H9 (cell line): ENCODE measurements around the gene TAF15. TPM values are rescaled to one million over a fixed set of nuclear protein-coding genes. Genes with fewer than 3 reads are reported as not detected.

Source experiments
- DNase-seq: peaks from one replicate; pipeline ENCODE4 v3.0.0-alpha.2; 2017
- H2AFZ ChIP-seq: one replicate; pipeline ENCODE4 v1.6.1; 2013; ENCODE audit warnings: mild to moderate bottlenecking, low read length, control low read depth, moderate library complexity
- H2AK5ac ChIP-seq: 2 replicates; pipeline ENCODE4 v1.6.1; 2013; ENCODE audit warnings: low read length, control low read depth, mixed read lengths; ENCODE audit not compliant: insufficient read length
- H2BK120ac ChIP-seq: one replicate; pipeline ENCODE4 v1.6.1; 2013; ENCODE audit warnings: low read depth, mild to moderate bottlenecking, low read length, control low read depth, inconsistent platforms; ENCODE audit not compliant: poor library complexity, severe bottlenecking
- H2BK12ac ChIP-seq: 2 replicates; pipeline ENCODE4 v1.6.1; 2013; ENCODE audit warnings: low read length, control low read depth, mixed read lengths, low read depth; ENCODE audit not compliant: insufficient read length
- H2BK15ac ChIP-seq: 2 replicates; pipeline ENCODE4 v1.6.1; 2013; ENCODE audit warnings: low read depth, low read length, control low read depth
- H2BK20ac ChIP-seq: one replicate; pipeline ENCODE4 v1.6.1; 2013; ENCODE audit warnings: low read depth, mild to moderate bottlenecking, low read length, control low read depth, inconsistent platforms; ENCODE audit not compliant: poor library complexity, severe bottlenecking
- H2BK5ac ChIP-seq: 2 replicates; pipeline ENCODE4 v1.6.1; 2013; ENCODE audit warnings: low read length, control low read depth, mixed read lengths; ENCODE audit not compliant: insufficient read length
- H3K14ac ChIP-seq: 2 replicates; pipeline ENCODE4 v1.6.1; 2013; ENCODE audit warnings: low read length, control low read depth; ENCODE audit not compliant: insufficient read depth
- H3K18ac ChIP-seq: 2 replicates; pipeline ENCODE4 v1.6.1; 2013; ENCODE audit warnings: low read depth, mild to moderate bottlenecking, mixed read lengths, low read length, control low read depth; ENCODE audit not compliant: insufficient read length
- H3K23ac ChIP-seq: 2 replicates; pipeline ENCODE4 v1.6.1; 2013; ENCODE audit warnings: low read length, control low read depth, mixed read lengths, low read depth; ENCODE audit not compliant: insufficient read length
- H3K23me2 ChIP-seq: 2 replicates; pipeline ENCODE4 v1.6.1; 2013; ENCODE audit warnings: low read depth, mild to moderate bottlenecking, mixed read lengths, low read length, control low read depth; ENCODE audit not compliant: insufficient read length, poor library complexity, severe bottlenecking
- H3K27ac ChIP-seq: 2 replicates; pipeline ENCODE4 v1.5.1; 2013; ENCODE audit warnings: low read length, control low read depth, mixed read lengths, low read depth; ENCODE audit not compliant: insufficient read length
- H3K27me3 ChIP-seq: 2 replicates; pipeline ENCODE4 v1.6.1; 2013; ENCODE audit warnings: low read length, control low read depth, inconsistent platforms; ENCODE audit not compliant: insufficient read depth
- H3K4ac ChIP-seq: 2 replicates; pipeline ENCODE4 v1.6.1; 2013; ENCODE audit warnings: low read depth, mild to moderate bottlenecking, control low read depth, inconsistent platforms, low read length, moderate library complexity
- H3K4me1 ChIP-seq: 2 replicates; pipeline ENCODE4 v1.6.1; 2013; ENCODE audit warnings: low read length, control low read depth, inconsistent platforms; ENCODE audit not compliant: insufficient read depth
- H3K4me2 ChIP-seq: 2 replicates; pipeline ENCODE4 v1.6.1; 2013; ENCODE audit warnings: low read length, control low read depth, mixed read lengths; ENCODE audit not compliant: insufficient read length, insufficient read depth
- H3K56ac ChIP-seq: 2 replicates; pipeline ENCODE4 v1.6.1; 2013; ENCODE audit warnings: low read depth, mild to moderate bottlenecking, mixed read lengths, low read length, control low read depth; ENCODE audit not compliant: insufficient read length
- H3K79me1 ChIP-seq: 2 replicates; pipeline ENCODE4 v1.6.1; 2013; ENCODE audit warnings: low read depth, mild to moderate bottlenecking, moderate library complexity, low read length, control low read depth, inconsistent platforms; ENCODE audit not compliant: insufficient read depth, poor library complexity, severe bottlenecking
- H3K79me2 ChIP-seq: 2 replicates; pipeline ENCODE4 v1.6.1; 2013; ENCODE audit warnings: low read length, control low read depth, inconsistent platforms; ENCODE audit not compliant: insufficient read depth
- H3K9ac ChIP-seq: 2 replicates; pipeline ENCODE4 v1.6.1; 2013; ENCODE audit warnings: low read length, control low read depth, mixed read lengths; ENCODE audit not compliant: insufficient read length; ENCODE audit errors: extremely low read depth
- H3K9me3 ChIP-seq: one replicate; pipeline ENCODE4 v1.6.1; 2013; ENCODE audit warnings: low read depth, low read length, inconsistent platforms; ENCODE audit not compliant: control insufficient read depth
- H3T11ph ChIP-seq: one replicate; pipeline ENCODE4 v1.6.1; 2013; ENCODE audit warnings: mild to moderate bottlenecking, low read length, control low read depth, inconsistent platforms
- H4K20me1 ChIP-seq: one replicate; pipeline ENCODE4 v1.6.1; 2013; ENCODE audit not compliant: control insufficient read depth, insufficient read length, insufficient read depth
- H4K5ac ChIP-seq: 2 replicates; pipeline ENCODE4 v1.6.1; 2013; ENCODE audit warnings: low read depth, mild to moderate bottlenecking, mixed read lengths, low read length, control low read depth; ENCODE audit not compliant: insufficient read length
- H4K8ac ChIP-seq: replicated peaks from 2 replicates; pipeline ENCODE4 v1.6.1; 2013; ENCODE audit warnings: low read length, control low read depth, mixed read lengths, low read depth; ENCODE audit not compliant: insufficient read length
- H4K91ac ChIP-seq: 2 replicates; pipeline ENCODE4 v1.6.1; 2013; ENCODE audit warnings: low read depth, mild to moderate bottlenecking, moderate library complexity, mixed read lengths, low read length, control low read depth; ENCODE audit not compliant: insufficient read length
- H3K27ac Mint-ChIP-seq, 3 experiments: 2 replicates in 2 of 3; 3 replicates in 1 of 3; pipeline ENCODE4 v1.8.0; 2020 to 2021; ENCODE audit warnings: mixed read lengths in 3 of 3, mild to moderate bottlenecking in 1 of 3, moderate library complexity in 1 of 3
- H3K27me3 Mint-ChIP-seq: 2 replicates; pipeline ENCODE4 v1.8.0; 2021; ENCODE audit warnings: low read depth, mild to moderate bottlenecking, moderate library complexity, mixed read lengths
- H3K36me3 Mint-ChIP-seq, 3 experiments: 2 replicates in 2 of 3; 3 replicates in 1 of 3; pipeline ENCODE4 v1.8.0; 2020 to 2021; ENCODE audit warnings: low read depth in 3 of 3, mixed read lengths in 3 of 3; ENCODE audit not compliant: insufficient read depth in 1 of 3
- H3K4me1 Mint-ChIP-seq, 2 experiments: 2 replicates each; pipeline ENCODE4 v1.8.0; 2020; ENCODE audit warnings: mixed read lengths in 2 of 2
- H3K4me3 Mint-ChIP-seq, 2 experiments: 2 replicates in 1 of 2; 3 replicates in 1 of 2; pipeline ENCODE4 v1.8.0; 2020 to 2021; ENCODE audit warnings: mild to moderate bottlenecking in 2 of 2, mixed read lengths in 2 of 2, moderate library complexity in 1 of 2
- H3K9me3 Mint-ChIP-seq, 2 experiments: 2 replicates in 1 of 2; 3 replicates in 1 of 2; pipeline ENCODE4 v1.8.0; 2020; ENCODE audit warnings: mild to moderate bottlenecking in 2 of 2, mixed read lengths in 2 of 2, moderate library complexity in 1 of 2
- WGBS: extraction: QIAGEN DNeasy Blood & Tissue Kit; methylation state at CpG from one replicate; pipeline ENCODE4 v1.1.7; 2013; ENCODE audit warnings: missing lambda C conversion rate, low lambda C conversion rate, mixed read lengths; ENCODE audit not compliant: insufficient read length; ENCODE audit errors: extremely low coverage; 5-methylcytosine and 5-hydroxymethylcytosine counted together
- total RNA-seq: library from RNA; stranded (reverse); gene quantifications from 2 replicates; pipeline ENCODE4 v1.2.1, GENCODE V29; 2021
- TF ChIP-seq, protein P1 (sequence below): fragments of 200-600 bp; sonication (generic); conservative IDR thresholded peaks from 3 replicates; pipeline ENCODE4 v1.8.0; 2021; ENCODE audit warnings: antibody characterized with exemption, mild to moderate bottlenecking

Gene TAF15
- total RNA-seq, 1 experiment from 2014 or later: 304 TPM

DNA sequence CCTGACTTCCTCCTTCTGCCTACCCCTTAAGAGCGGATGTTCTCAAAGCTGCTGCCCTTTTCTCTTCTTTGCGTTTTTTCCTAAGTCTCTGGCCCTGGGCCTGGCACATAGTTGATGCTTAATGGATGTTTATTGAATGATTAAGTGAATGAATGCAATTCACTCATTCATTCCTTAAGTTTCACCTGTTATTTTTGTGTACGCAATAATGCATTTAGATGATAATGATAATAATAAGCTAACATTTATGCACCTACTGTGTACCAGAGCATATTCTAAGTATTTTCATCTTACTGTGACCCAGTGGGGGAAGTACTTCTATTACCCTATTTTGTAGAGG lies 66.5 kb downstream of the TAF15 start:
- no peak overlapping the region for H3K4me3 Mint-ChIP-seq
- no peaks in the 10 kb centered on the region for H3K9me3 ChIP-seq
- DNase-seq: no peak
- no peak overlapping the region for H3K23ac ChIP-seq
- H2BK15ac ChIP-seq: no peak overlapping the region
- no peak overlapping the region for H3K4me2 ChIP-seq
- H2AFZ ChIP-seq: no peak overlapping the region
- no peak overlapping the region for H2BK20ac ChIP-seq
- H3T11ph ChIP-seq: no peak overlapping the region
- H2AK5ac ChIP-seq: no peak overlapping the region
- no peaks in the 10 kb centered on the region for H3K79me2 ChIP-seq
- H2BK120ac ChIP-seq: no peak overlapping the region
- H3K27ac Mint-ChIP-seq: no peak overlapping the region
- H3K4me1 ChIP-seq: peaks cover 3% of the 10 kb centered on the region; the same call in 1 of the 2 replicates
- H4K20me1 ChIP-seq: no peaks in the 10 kb centered on the region
- no peak overlapping the region for H2BK5ac ChIP-seq
- peaks cover 6 to 10% of the 10 kb centered on the region in 2 experiments for H3K4me1 Mint-ChIP-seq
- H3K27me3 ChIP-seq: no peaks in the 10 kb centered on the region
- no peak overlapping the region for H3K27ac ChIP-seq
- H3K27me3 Mint-ChIP-seq: peaks cover 1% of the 10 kb centered on the region; the same call in 1 of the 2 replicates
- H4K91ac ChIP-seq: no peak overlapping the region
- H4K5ac ChIP-seq: no peak overlapping the region
- H3K4ac ChIP-seq: no peak overlapping the region
- H3K9me3 Mint-ChIP-seq: no peaks in the 10 kb centered on the region
- no peak overlapping the region for H4K8ac ChIP-seq
- H3K9ac ChIP-seq: no peak overlapping the region
- no peak overlapping the region for H3K14ac ChIP-seq
- no peak overlapping the region for H3K18ac ChIP-seq
- H3K36me3 Mint-ChIP-seq: no peaks in the 10 kb centered on the region
- TF ChIP-seq, protein P1, sequence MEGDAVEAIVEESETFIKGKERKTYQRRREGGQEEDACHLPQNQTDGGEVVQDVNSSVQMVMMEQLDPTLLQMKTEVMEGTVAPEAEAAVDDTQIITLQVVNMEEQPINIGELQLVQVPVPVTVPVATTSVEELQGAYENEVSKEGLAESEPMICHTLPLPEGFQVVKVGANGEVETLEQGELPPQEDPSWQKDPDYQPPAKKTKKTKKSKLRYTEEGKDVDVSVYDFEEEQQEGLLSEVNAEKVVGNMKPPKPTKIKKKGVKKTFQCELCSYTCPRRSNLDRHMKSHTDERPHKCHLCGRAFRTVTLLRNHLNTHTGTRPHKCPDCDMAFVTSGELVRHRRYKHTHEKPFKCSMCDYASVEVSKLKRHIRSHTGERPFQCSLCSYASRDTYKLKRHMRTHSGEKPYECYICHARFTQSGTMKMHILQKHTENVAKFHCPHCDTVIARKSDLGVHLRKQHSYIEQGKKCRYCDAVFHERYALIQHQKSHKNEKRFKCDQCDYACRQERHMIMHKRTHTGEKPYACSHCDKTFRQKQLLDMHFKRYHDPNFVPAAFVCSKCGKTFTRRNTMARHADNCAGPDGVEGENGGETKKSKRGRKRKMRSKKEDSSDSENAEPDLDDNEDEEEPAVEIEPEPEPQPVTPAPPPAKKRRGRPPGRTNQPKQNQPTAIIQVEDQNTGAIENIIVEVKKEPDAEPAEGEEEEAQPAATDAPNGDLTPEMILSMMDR: no peak
- H3K56ac ChIP-seq: no peak overlapping the region
- no peaks in the 10 kb centered on the region for H3K23me2 ChIP-seq
- no peaks in the 10 kb centered on the region for H3K79me1 ChIP-seq
- no peak overlapping the region for H2BK12ac ChIP-seq
- WGBS: no CpG with 5 or more reads among the region's 3 CpGs
